GM21526 (cell line): ENCODE measurements around the gene DNAJB1.

ENCODE experiments used
- ATAC-seq: cut with Tn5 transposase; IDR thresholded peaks from one replicate; pipeline ENCODE4 v1.9.1; 2021; ENCODE audit warnings: moderate library complexity; ENCODE audit not compliant: unreplicated experiment, low FRiP score

DNAJB1 gene

GRCh38 chr19:14497228-14497921 lies 20.8 kb downstream of the DNAJB1 start:
- no peak for ATAC-seq

GRCh38 chr19:14496834-14497227 lies 21.4 kb downstream of the DNAJB1 start:
- ATAC-seq, result no peak

DNA sequence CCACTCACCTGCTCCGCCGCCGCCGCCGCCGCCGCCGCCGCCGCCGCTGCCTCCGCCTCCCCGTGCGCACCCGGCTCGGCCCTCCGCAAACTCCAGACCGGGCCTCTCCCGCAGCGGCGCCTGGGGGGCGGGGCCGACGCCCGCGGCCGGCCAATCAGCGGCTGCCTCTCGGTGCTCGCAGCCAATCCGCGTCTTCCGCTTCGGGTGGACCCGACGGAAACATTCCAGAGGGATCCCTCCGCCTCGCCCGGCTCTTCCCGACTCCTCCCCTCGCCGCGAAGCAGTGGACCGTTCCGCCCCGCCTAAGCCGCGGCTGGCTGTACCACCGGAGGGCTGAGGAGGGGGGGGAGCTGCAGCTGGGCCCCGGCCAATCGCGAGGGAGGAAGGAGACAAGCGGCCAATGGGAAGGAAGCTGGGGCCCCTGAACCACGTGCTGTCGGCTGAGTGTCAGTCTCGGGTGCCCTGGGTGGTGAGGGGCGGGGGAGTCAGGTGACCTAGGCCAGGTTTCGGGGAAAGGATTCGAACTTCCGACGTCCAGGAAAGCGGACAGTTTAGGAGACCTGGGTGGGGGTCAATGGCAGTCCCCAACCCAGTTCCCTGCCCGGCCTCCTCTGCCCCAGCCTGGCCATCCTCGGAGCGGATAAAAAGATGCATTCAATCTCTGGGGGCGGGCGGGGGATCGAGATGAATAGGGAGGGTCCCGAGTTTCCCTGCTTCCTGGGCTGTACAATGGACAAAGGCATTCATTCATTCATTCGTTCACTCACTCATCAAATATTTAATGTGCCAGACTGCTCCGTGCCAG lies 22.0 kb downstream of the DNAJB1 start, which contains the start of gene GIPC1:
TSS of gene GIPC1 (minus strand) at position 99 of the 805 bp plus-strand sequence. CDS start 13,151 bp downstream, outside the sequence.
- no peak for ATAC-seq

DNA sequence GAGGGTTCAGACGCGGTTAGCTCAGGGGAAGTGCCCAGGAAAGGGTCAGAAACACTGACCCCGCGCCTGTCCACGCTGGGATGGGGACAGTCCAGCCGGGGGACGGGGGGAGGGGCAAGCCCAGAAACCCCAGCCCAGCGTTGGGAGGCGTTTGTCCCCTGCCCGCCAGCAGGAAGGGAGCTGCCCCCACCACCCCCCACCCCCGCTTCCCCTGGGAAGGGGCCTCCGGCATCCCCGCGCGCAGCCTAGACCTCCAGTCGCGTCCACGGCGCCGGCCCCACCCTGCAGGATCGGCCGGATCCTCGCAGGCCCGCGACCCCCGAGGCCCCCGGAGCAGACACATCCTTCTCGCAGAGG lies 22.5 kb downstream of the DNAJB1 start:
- ATAC-seq, result no peak

DNA sequence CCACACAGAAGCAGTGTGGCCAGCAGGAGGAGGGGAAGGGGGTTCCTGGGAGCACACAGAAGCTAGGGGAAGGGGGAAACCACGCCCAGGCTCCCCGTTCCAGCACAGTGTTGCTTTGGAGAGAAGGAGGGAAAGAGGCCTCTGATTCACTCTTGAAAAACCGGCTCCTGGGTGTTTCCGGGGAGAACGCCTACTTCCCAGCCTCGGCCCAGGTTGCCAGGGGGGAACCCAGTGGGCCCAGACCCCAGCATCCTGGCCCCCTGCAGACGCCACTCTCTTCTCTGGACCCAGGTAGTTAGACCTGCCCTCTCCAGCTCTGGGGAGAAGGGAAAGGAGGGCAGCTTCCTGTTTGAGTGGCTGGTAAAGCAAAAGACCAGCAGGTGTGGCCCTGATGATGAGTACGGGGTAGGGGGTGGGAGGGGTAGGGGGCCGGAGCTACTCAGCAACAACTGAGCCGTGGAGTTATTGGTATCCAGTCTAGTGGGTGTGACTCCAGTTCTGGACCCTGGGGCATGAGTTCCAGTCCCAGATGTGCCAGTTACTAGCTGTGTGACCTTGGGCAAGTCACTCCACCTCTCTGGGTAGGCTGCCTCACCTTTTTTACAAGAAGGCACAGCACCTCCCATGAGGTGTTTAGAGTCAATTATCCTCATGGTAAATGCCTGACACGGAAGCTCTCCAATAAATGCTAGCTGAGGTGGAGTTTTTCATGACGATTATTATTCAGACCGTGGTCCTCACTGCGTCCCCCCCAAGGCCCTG lies 23.1 kb downstream of the DNAJB1 start:
- no peak for ATAC-seq

DNA sequence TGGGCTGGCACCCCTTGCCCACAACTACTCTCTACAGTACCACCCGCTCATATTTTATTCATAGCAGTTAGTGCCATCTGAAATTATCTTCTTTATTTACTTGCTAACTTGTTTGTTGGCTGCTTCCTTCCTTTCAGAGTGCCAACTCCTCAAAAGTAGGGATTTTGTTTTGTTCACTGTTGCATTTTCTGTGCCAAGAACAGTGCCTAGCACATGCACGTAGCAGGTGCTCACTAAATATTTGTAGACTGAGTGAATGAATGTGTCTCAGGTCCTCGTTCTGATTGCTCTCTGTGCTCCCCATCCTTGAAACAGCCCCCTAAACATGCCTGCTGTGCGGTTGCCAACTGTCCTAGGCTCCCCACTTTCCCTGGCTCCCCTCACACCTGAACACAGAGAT lies 23.8 kb downstream of the DNAJB1 start:
- ATAC-seq, result no peak

GRCh38 chr19:14492756-14493337 lies 25.4 kb downstream of the DNAJB1 start:
- ATAC-seq, result no peak

- ATAC-seq, result no peak
Observed at GRCh38 chr19:14487370-14488125, 30.6 kb downstream of the DNAJB1 start.

GRCh38 chr19:14482172-14482941 lies 35.8 kb downstream of the DNAJB1 start:
- no peak for ATAC-seq

GRCh38 chr19:14480700-14481079 lies 37.5 kb downstream of the DNAJB1 start:
- no peak for ATAC-seq

DNA sequence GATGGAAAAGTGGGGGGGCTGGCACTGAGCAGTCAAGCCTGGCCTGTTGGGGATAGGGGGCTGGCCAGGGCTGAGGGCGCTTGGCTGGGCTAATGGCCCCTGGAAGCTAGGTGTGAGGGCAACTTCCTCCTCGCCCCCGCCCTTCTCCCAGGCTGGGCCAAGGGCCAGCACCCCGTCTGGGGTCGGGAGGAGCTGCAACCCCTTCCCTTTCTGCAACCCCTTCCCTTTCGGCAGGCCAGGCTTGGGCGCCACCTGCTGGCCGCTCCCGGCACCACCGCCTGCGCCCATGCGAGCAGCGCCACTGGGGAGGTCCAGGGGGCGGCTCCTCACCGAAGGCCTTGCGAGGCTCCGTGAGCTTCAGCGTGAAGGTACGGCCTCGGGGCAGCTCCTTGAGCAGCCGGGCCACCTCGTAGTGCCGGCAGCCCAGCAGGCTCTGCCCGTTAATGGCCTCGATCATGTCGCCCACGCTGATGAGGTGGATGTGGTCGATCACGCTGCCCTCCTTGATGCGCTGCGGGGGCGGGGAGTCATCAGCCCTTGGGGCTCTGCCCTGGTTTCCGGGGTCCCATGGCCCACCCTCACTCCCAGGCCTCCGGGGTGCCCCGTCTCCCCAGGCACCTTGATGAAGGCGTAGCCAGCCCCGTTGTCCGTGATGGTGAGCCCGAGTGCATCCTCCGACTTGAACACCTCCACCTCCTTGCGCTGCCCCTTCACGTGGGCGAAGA lies 38.1 kb downstream of the DNAJB1 start:
- no peak for ATAC-seq

GRCh38 chr19:14479309-14479974 lies 38.8 kb downstream of the DNAJB1 start:
- ATAC-seq, result no peak

DNA sequence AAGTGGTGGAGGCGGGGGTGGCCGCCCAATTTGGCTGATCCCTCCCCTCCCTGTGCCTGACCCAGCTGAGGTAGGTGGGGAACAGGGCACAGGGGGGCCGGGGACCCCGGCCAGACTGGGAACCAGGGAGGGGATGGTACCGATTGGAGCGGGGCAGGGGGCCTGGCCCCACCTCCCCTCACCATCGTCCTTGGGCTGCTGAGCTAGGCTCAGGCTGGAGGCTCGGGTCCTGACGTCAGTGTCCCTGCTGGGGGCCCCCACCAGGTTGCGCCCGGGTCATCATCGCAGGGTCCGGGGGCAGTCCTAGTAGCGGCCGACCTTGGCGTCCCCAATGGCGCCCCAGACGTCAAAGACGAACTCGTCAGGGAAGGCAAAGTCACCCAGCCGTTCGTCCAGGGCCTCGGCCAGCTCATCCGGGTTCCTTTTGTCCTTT lies 40.1 kb downstream of the DNAJB1 start:
- ATAC-seq, result no peak

DNA sequence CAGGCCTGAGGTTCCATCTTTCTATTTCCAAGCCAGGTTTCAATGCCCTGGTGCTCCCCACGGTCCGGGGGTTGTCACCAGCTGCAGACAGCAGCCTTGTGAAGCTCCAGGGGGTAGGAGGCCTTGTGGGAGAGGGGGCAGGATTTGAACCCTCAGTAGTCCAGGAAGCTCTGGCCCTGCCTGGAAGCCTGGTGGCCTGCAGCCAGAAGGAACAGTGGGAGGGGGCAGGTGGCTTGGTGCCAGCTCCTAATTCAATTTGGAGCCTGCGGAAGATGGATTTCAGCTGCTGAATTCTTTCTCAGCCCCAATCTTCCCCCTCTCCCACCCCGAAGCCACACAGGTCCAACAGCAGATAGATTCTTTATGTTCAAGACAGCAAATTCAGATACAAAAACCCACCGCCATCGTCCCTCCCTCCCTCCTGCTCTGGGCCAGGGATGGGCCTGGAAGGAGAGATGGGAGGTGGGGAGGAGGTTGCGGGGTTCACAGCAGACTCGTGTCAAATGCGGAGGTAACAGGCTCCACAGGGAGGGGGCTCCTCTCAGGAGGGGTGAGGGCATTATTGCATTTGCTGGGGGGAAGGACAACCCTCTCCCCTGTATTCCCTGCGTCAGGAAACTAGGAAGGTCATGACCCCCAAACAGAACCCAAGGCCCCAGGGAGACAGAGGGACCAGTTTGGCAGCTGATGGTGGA lies 40.6 kb downstream of the DNAJB1 start:
- ATAC-seq, result no peak

DNA sequence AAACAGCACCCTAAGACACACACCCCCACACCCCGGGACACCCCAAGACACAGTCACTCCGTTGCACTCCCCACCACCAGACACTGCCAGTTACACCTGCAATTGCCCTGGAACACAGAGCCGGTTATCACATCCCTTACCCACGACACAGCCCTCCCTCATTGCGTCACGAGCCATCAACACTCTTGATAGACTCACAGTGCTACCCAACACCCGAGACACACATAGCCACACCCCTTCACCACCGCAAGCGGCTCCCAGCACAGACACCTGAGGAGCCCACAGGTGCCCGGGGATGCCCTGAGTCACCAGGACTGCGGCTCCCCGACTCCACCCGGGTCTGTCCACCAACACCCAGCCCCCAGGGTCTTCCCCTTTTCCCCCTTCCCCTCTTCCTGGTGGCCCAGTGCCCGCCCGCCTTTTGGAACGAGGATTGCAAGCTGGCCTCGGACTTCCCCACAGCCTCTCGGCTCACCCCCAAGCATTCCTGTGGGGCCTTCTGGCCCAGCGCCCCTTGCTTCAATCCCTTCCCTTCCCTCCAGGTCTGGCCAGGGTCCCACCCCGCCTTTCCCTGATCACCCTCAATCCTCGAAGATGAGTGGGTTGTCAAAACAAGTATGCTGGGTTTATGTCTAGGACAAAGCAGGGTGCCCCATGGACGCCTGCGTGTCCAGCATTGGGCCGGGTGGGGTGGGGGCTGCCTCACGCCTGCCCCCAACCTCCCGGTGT lies 41.4 kb downstream of the DNAJB1 start:
- no peak for ATAC-seq

- ATAC-seq, result no peak
Observed at GRCh38 chr19:14476327-14476672, 41.9 kb downstream of the DNAJB1 start.
